Type B pancreatic cell (in vitro differentiated cells): ENCODE data around the gene IL16. TPM values are rescaled to one million over a fixed set of nuclear protein-coding genes. Genes with fewer than 3 reads are reported as not detected.

Experiments used
- DNase-seq: peaks from one replicate; pipeline ENCODE4 v3.0.0; 2021; ENCODE audit warnings: mixed read lengths; ENCODE audit not compliant: unreplicated experiment; ENCODE audit errors: extremely low spot score
- H3K27ac Mint-ChIP-seq: 2 replicates; pipeline ENCODE4 v1.8.0; 2021; ENCODE audit warnings: mild to moderate bottlenecking, mixed read lengths
- H3K27me3 Mint-ChIP-seq: 2 replicates; pipeline ENCODE4 v1.8.0; 2021; ENCODE audit warnings: mixed read lengths
- H3K36me3 Mint-ChIP-seq: 2 replicates; pipeline ENCODE4 v1.8.0; 2021; ENCODE audit warnings: mixed read lengths
- H3K4me1 Mint-ChIP-seq: one replicate; pipeline ENCODE4 v1.8.0; 2021; ENCODE audit warnings: mixed read lengths; ENCODE audit not compliant: unreplicated experiment
- H3K4me3 Mint-ChIP-seq: 2 replicates; pipeline ENCODE4 v1.8.0; 2021; ENCODE audit warnings: mild to moderate bottlenecking, mixed read lengths
- H3K9me3 Mint-ChIP-seq: 2 replicates; pipeline ENCODE4 v1.8.0; 2021; ENCODE audit warnings: mixed read lengths
- total RNA-seq: library from RNA; stranded (reverse); gene quantifications from 2 replicates; pipeline ENCODE4 v1.2.1, GENCODE V29; 2021; ENCODE audit warnings: low replicate concordance
- TF ChIP-seq, protein P1 (sequence below): fragments of 200-600 bp; sonication (generic); conservative IDR thresholded peaks from 2 replicates; pipeline ENCODE4 v1.5.0; 2021; ENCODE audit warnings: antibody characterized with exemption, mild to moderate bottlenecking

Gene IL16
- total RNA-seq, 1 donor from 2014 or later: 0.14 TPM

DNA sequence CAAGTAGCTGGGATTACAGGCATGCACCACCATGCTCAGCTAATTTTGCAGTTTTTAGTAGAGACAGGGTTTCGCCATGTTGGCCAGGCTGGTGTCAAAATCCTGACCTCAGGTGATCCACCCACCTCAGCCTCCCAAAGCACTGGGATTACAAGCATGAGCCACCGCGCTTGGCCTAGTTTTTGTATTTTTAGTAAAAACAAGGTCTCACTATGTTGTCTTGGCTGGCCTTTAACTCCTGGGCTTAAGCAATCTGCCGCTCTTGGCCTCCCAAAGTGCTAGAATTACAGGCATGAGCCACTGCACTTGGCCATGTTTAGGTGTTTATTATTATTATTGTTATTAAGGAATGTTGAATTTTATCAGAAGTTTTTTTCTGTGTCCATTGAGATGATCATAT is 14.7 kb downstream of the IL16 start:
- no peak for DNase-seq
- no peaks in the 10 kb centered on the region for H3K4me1 Mint-ChIP-seq
- H3K27me3 Mint-ChIP-seq: peaks cover 3% of the 10 kb centered on the region
- H3K27ac Mint-ChIP-seq: no peak overlapping the region
- H3K4me3 Mint-ChIP-seq: no peak overlapping the region
- no peaks in the 10 kb centered on the region for H3K36me3 Mint-ChIP-seq
- H3K9me3 Mint-ChIP-seq: no peaks in the 10 kb centered on the region
- TF ChIP-seq, protein P1, sequence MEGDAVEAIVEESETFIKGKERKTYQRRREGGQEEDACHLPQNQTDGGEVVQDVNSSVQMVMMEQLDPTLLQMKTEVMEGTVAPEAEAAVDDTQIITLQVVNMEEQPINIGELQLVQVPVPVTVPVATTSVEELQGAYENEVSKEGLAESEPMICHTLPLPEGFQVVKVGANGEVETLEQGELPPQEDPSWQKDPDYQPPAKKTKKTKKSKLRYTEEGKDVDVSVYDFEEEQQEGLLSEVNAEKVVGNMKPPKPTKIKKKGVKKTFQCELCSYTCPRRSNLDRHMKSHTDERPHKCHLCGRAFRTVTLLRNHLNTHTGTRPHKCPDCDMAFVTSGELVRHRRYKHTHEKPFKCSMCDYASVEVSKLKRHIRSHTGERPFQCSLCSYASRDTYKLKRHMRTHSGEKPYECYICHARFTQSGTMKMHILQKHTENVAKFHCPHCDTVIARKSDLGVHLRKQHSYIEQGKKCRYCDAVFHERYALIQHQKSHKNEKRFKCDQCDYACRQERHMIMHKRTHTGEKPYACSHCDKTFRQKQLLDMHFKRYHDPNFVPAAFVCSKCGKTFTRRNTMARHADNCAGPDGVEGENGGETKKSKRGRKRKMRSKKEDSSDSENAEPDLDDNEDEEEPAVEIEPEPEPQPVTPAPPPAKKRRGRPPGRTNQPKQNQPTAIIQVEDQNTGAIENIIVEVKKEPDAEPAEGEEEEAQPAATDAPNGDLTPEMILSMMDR: no peak

DNA sequence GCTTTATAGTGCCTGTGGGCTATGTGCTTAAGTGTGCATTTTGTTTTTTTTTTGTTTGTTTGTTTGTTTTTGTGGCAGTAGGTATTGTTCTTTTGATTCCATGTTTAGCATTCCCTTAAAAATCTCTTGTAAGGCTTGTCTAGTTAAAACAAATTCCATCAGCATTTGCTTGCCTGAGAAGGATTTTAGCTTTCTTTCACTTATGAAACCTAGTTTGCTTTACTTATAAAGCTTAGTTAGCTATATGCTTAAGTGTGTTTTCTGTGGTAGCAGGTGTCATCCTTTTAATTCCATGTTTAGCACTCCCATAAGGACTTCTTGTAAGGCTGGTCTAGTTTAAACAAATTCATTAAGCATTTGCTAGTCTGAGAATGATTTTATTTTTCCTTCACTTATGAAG is 17.3 kb downstream of the IL16 start:
- TF ChIP-seq, protein P1: no peak
- Mint-ChIP-seq H3K4me3 (no peak overlapping the region), H3K27ac (no peak overlapping the region), H3K9me3 (no peaks in the 10 kb centered on the region), H3K36me3 (no peaks in the 10 kb centered on the region), H3K4me1 (no peaks in the 10 kb centered on the region), H3K27me3 (peaks cover 1% of the 10 kb centered on the region)
- no peak for DNase-seq

DNA sequence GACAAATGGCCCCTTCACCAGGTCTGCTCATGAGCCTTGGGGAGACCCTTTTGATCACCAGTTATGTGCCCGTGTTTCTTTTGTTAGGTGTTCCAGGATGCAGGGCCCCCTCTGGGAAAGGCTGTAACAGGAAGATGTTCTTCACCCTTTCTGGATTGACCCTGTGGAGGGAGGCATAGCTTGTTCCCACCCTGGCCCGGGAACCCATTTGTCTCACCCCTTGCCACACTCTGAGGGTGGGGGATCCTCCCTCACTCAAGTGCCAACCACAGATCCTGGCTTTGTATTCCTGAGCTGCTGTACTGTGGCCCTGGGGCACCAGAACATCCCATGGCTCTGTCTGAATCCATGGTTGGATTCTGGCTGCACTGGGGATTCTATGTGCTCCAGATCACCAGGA is 18.9 kb downstream of the IL16 start:
- H3K27me3 Mint-ChIP-seq: no peaks in the 10 kb centered on the region
- TF ChIP-seq, protein P1: no peak

DNA sequence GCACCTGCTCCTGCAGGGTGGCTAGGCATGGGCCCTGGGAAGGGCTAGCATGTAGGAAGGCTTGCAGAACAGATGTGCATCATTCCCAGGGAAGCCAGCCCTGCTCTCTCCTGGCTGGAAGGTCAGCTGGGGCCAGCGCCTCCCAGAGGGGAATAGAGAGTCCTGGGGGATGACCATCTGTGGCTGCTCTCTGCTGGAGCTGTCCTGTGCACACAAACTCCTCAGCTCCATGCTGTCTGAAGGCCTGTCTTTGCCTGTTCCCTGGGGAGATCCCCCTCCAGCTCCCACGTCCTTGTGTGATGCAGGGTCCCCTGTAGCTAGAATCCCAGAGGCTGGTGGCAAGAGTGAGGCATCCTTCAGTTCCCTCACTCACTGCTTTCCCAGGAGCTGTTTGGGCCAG is 19.3 kb downstream of the IL16 start:
- H3K36me3 Mint-ChIP-seq: no peaks in the 10 kb centered on the region
- H3K9me3 Mint-ChIP-seq: no peaks in the 10 kb centered on the region
- DNase-seq: no peak
- H3K27ac Mint-ChIP-seq: no peak overlapping the region
- H3K4me1 Mint-ChIP-seq: no peaks in the 10 kb centered on the region
- H3K27me3 Mint-ChIP-seq: no peaks in the 10 kb centered on the region
- H3K4me3 Mint-ChIP-seq: no peak overlapping the region
- TF ChIP-seq, protein P1: no peak

More for the DNA sequence above, 18.9 kb downstream of the IL16 start:
- H3K4me1 Mint-ChIP-seq: no peaks in the 10 kb centered on the region
- no peak overlapping the region for H3K27ac Mint-ChIP-seq
- DNase-seq: no peak
- no peak overlapping the region for H3K4me3 Mint-ChIP-seq
- no peaks in the 10 kb centered on the region for H3K36me3 Mint-ChIP-seq
- H3K9me3 Mint-ChIP-seq: no peaks in the 10 kb centered on the region

DNA sequence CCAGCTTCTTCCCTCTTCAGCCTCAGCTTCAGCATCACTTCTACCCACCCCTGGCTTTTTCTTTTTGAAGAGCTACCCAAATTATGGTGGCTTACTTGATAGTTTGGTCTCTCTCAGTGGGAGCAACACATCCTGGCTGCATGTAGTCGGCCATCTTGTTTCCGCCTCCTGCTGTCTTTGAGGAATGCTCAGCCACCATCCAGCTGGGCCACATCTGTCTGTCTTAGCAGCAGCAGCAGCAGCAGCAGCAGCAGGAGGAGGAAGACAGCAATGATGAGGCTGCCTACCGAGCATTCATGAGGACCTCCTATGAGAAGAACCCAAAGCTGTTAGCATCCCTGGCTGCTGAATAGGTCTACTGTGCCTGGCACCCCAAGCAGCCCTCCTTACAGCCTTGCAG is 19.7 kb downstream of the IL16 start:
- TF ChIP-seq, protein P1: no peak
- no peak for DNase-seq
- no peaks in the 10 kb centered on the region for H3K27me3 Mint-ChIP-seq
- no peak overlapping the region for H3K4me3 Mint-ChIP-seq
- H3K27ac Mint-ChIP-seq: no peak overlapping the region
- H3K4me1 Mint-ChIP-seq: no peaks in the 10 kb centered on the region
- no peaks in the 10 kb centered on the region for H3K36me3 Mint-ChIP-seq
- H3K9me3 Mint-ChIP-seq: no peaks in the 10 kb centered on the region

- H3K36me3 Mint-ChIP-seq: no peaks in the 10 kb centered on the region
- no peak for DNase-seq
- H3K27ac Mint-ChIP-seq: no peak overlapping the region
- H3K4me1 Mint-ChIP-seq: no peaks in the 10 kb centered on the region
- no peak overlapping the region for H3K4me3 Mint-ChIP-seq
- no peaks in the 10 kb centered on the region for H3K9me3 Mint-ChIP-seq
- H3K27me3 Mint-ChIP-seq: peaks cover 8% of the 10 kb centered on the region
- TF ChIP-seq, protein P1: no peak
Measured at GRCh38 chr15:81221449-81221848, 24.8 kb downstream of the IL16 start.
